Fibroblast of lung (primary cell): ENCODE results near the gene LRFN2. TPM values are rescaled to one million over a fixed set of nuclear protein-coding genes. Genes with fewer than 3 reads are reported as not detected.

Experiments used
- DNase-seq, 2 donors: peaks; one replicate each; pipeline versions ENCODE4 v3.0.0 to v3.0.0-alpha.2; 2010; ENCODE audit warnings: low read depth in 2 of 2
- H2AFZ ChIP-seq: 2 replicates; pipeline ENCODE4 v1.5.1; 2012; ENCODE audit warnings: low read length, control low read depth, inconsistent platforms
- H3K27ac ChIP-seq: 2 replicates; pipeline ENCODE4 v1.5.1; 2011; ENCODE audit warnings: low read length, control low read depth; ENCODE audit not compliant: insufficient read depth
- H3K27me3 ChIP-seq: 2 replicates; pipeline ENCODE4 v1.5.1; 2011; ENCODE audit warnings: mild to moderate bottlenecking, low read length; ENCODE audit not compliant: control insufficient read depth, insufficient read depth
- H3K36me3 ChIP-seq: 2 replicates; pipeline ENCODE4 v1.5.1; 2011; ENCODE audit warnings: low read length; ENCODE audit not compliant: control insufficient read depth, insufficient read depth
- H3K4me1 ChIP-seq: 2 replicates; pipeline ENCODE4 v1.5.1; 2011; ENCODE audit warnings: low read length; ENCODE audit not compliant: control insufficient read depth, insufficient read depth; ENCODE audit errors: extremely low read depth
- H3K4me2 ChIP-seq: 2 replicates; pipeline ENCODE4 v1.5.1; 2011; ENCODE audit warnings: low read length, control low read depth; ENCODE audit not compliant: insufficient read depth; ENCODE audit errors: extremely low read depth
- H3K4me3 ChIP-seq, 4 experiments: fragments of 200-600 bp in 1 of 4; sonication (generic) in 1 of 4; replicated peaks in 1 of 4; 2 replicates each; pipeline ENCODE4 v1.5.1; 2011 to 2016; ENCODE audit warnings: low read length in 4 of 4, low read depth in 3 of 4, mild to moderate bottlenecking in 3 of 4, control low read depth in 2 of 4, inconsistent platforms in 1 of 4, mixed read lengths in 1 of 4; ENCODE audit not compliant: insufficient read depth in 1 of 4; ENCODE audit errors: control extremely low read depth in 1 of 4
- H3K79me2 ChIP-seq: 2 replicates; pipeline ENCODE4 v1.5.1; 2012; ENCODE audit warnings: mild to moderate bottlenecking, low read length, inconsistent platforms; ENCODE audit not compliant: control insufficient read depth, insufficient read depth
- H3K9ac ChIP-seq: 2 replicates; pipeline ENCODE4 v1.5.1; 2011; ENCODE audit warnings: mild to moderate bottlenecking, low read length, control low read depth; ENCODE audit not compliant: insufficient read depth
- H3K9me3 ChIP-seq: 2 replicates; pipeline ENCODE4 v1.5.1; 2012; ENCODE audit warnings: low read depth, low read length; ENCODE audit not compliant: control insufficient read depth, insufficient read depth
- H4K20me1 ChIP-seq: 2 replicates; pipeline ENCODE4 v1.5.1; 2011; ENCODE audit warnings: low read length; ENCODE audit not compliant: control insufficient read depth, insufficient read depth; ENCODE audit errors: extremely low read depth
- CTCF ChIP-seq, 2 donors: IDR thresholded peaks in 1 of 2; conservative IDR thresholded peaks in 1 of 2; 1 replicate in 1 of 2; 2 replicates in 1 of 2; pipeline ENCODE4 v1.5.1; 2011 to 2012; ENCODE audit warnings: low read length in 2 of 2, control low read depth in 1 of 2, inconsistent platforms in 1 of 2, low read depth in 1 of 2, mild to moderate bottlenecking in 1 of 2
- EZH2 ChIP-seq: IDR thresholded peaks from 2 replicates; pipeline ENCODE4 v1.5.1; 2012; ENCODE audit warnings: low read length, control low read depth, mild to moderate bottlenecking; ENCODE audit errors: missing control alignments
- polyA plus RNA-seq, 2 donors: library from polyadenylated mRNA; depleted of rRNA in 1 of 2; stranded (reverse) in 1 of 2; unstranded in 1 of 2; fragments of >200 nt; gene quantifications; 2 replicates each; pipeline ENCODE4 v1.2.1, GENCODE V29; 2011 to 2012; ENCODE audit warnings: missing spikeins in 1 of 2
- total RNA-seq: library from RNA; depleted of rRNA; stranded (reverse); fragments of >200 nt; gene quantifications from 2 replicates; pipeline ENCODE4 v1.2.1, GENCODE V29; 2014

LRFN2 gene
- total and polyA plus RNA-seq, 2 donors (not counting 1 experiment from before 2014, with no cell fraction given) = not detected

- Histone ChIP-seq H3K4me1 (no peaks in the 10 kb centered on the region), H2AFZ (no peak overlapping the region), H3K36me3 (no peaks in the 10 kb centered on the region), H3K79me2 (no peaks in the 10 kb centered on the region), H3K9ac (no peak overlapping the region), H4K20me1 (no peaks in the 10 kb centered on the region), H3K4me3 (no peak overlapping the region), H3K27me3 (no peaks in the 10 kb centered on the region), H3K9me3 (no peaks in the 10 kb centered on the region), H3K27ac (no peak overlapping the region), H3K4me2 (no peak overlapping the region)
- TF ChIP-seq EZH2 (no peak), CTCF (conservative IDR thresholded peaks at IDR 0.05 in 1 of 2, IDR thresholded peaks at IDR 0.05 in 1 of 2; ENCODE audit: low read depth in 1 of 2, low read length in 2 of 2) (no peak)
- DNase-seq = no peak
Measured at GRCh38 chr6:40371095-40371494, 216.1 kb downstream of the LRFN2 start.

- no peak for DNase-seq
- H4K20me1 ChIP-seq = no peaks in the 10 kb centered on the region
- TF ChIP-seq EZH2 (no peak), CTCF (conservative IDR thresholded peaks at IDR 0.05 in 1 of 2, IDR thresholded peaks at IDR 0.05 in 1 of 2; ENCODE audit: low read depth in 1 of 2, low read length in 2 of 2) (no peak)
- no peaks in the 10 kb centered on the region for H3K36me3 ChIP-seq
- H2AFZ ChIP-seq = no peak overlapping the region
- H3K27ac ChIP-seq = no peak overlapping the region
- no peaks in the 10 kb centered on the region for H3K27me3 ChIP-seq
- no peak overlapping the region for H3K9ac ChIP-seq
- no peak overlapping the region for H3K4me3 ChIP-seq
- H3K4me1 ChIP-seq = no peaks in the 10 kb centered on the region
- no peaks in the 10 kb centered on the region for H3K9me3 ChIP-seq
- no peak overlapping the region for H3K4me2 ChIP-seq
- H3K79me2 ChIP-seq = no peaks in the 10 kb centered on the region
Measured at GRCh38 chr6:40369891-40370290, 217.3 kb downstream of the LRFN2 start.

- Histone ChIP-seq H3K27me3 (no peaks in the 10 kb centered on the region), H3K9me3 (no peaks in the 10 kb centered on the region), H4K20me1 (no peaks in the 10 kb centered on the region), H3K4me1 (no peaks in the 10 kb centered on the region), H2AFZ (no peak overlapping the region), H3K4me3 (no peak overlapping the region), H3K27ac (no peak overlapping the region), H3K79me2 (no peaks in the 10 kb centered on the region), H3K9ac (no peak overlapping the region), H3K4me2 (no peak overlapping the region), H3K36me3 (no peaks in the 10 kb centered on the region)
- no peak for DNase-seq
- TF ChIP-seq EZH2 (no peak), CTCF (conservative IDR thresholded peaks at IDR 0.05 in 1 of 2, IDR thresholded peaks at IDR 0.05 in 1 of 2; ENCODE audit: low read depth in 1 of 2, low read length in 2 of 2) (no peak)
Measured at GRCh38 chr6:40369042-40369441, 218.1 kb downstream of the LRFN2 start.
